ENCODE data around the gene NEUROD2. TPM values are rescaled to one million over a fixed set of nuclear protein-coding genes. Genes with fewer than 3 reads are reported as not detected.

NEUROD2 gene
- total RNA-seq, 1 donor from 2014 or later: not detected

- TF ChIP-seq, protein P1, sequence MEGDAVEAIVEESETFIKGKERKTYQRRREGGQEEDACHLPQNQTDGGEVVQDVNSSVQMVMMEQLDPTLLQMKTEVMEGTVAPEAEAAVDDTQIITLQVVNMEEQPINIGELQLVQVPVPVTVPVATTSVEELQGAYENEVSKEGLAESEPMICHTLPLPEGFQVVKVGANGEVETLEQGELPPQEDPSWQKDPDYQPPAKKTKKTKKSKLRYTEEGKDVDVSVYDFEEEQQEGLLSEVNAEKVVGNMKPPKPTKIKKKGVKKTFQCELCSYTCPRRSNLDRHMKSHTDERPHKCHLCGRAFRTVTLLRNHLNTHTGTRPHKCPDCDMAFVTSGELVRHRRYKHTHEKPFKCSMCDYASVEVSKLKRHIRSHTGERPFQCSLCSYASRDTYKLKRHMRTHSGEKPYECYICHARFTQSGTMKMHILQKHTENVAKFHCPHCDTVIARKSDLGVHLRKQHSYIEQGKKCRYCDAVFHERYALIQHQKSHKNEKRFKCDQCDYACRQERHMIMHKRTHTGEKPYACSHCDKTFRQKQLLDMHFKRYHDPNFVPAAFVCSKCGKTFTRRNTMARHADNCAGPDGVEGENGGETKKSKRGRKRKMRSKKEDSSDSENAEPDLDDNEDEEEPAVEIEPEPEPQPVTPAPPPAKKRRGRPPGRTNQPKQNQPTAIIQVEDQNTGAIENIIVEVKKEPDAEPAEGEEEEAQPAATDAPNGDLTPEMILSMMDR (IDR thresholded peaks at IDR 0.05; ENCODE audit: insufficient read depth, low read length, poor library complexity, severe bottlenecking): no peak
- H3K36me3 ChIP-seq (ENCODE audit: control insufficient read depth, insufficient read depth, low read length): no peaks in the 10 kb centered on the region
- no peak overlapping the region for H3K4me3 ChIP-seq (ENCODE audit: low read depth, low read length)
- peaks cover 61% of the 10 kb centered on the region for H3K27me3 ChIP-seq (ENCODE audit: control insufficient read depth, insufficient read depth, low read length)
- DNase-seq (ENCODE audit: low read depth): no peak
These were observed 7.7 kb upstream of the NEUROD2 start for GRCh38 chr17:39615434-39615833.

DNA sequence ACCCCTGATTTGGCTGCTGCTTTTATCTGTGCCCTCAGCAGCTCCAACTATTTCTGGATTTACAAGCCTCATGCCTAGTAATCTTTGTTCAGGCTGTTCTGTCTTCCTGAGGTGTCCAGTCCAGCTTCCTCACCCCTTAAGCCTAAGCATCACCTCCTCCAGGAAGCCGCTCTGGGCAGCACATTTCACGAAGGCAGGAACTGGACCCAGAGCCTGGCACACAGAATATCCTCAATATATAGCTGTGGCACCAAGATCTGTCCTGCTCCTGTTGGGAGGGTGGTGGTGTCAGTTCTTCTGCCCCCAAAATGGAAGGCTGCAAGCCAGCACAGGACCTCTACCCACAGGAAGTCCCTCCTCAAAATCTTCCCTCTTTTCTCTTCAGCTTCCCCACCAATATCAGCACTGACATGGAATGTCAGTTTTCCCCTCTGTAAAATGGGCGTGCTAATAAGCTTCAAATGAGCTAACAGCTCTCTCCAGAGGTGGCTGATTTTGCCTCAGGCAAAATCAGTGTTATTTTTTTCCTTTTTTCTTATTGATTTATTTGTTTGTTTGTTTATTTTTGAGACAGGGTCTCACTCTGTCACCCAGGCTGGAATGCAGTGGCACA, 6.9 kb upstream of the NEUROD2 start:
- no peaks in the 10 kb centered on the region for H3K36me3 ChIP-seq (ENCODE audit: control insufficient read depth, insufficient read depth, low read length)
- DNase-seq (ENCODE audit: low read depth): no peak
- peaks cover 61% of the 10 kb centered on the region for H3K27me3 ChIP-seq (ENCODE audit: control insufficient read depth, insufficient read depth, low read length)
- no peak overlapping the region for H3K4me3 ChIP-seq (ENCODE audit: low read depth, low read length)
- TF ChIP-seq, protein P1 (IDR thresholded peaks at IDR 0.05; ENCODE audit: insufficient read depth, low read length, poor library complexity, severe bottlenecking): no peak

- no peaks in the 10 kb centered on the region for H3K36me3 ChIP-seq (ENCODE audit: control insufficient read depth, insufficient read depth, low read length)
- no peak for DNase-seq (ENCODE audit: low read depth)
- H3K27me3 ChIP-seq (ENCODE audit: control insufficient read depth, insufficient read depth, low read length): peaks cover 65% of the 10 kb centered on the region
- TF ChIP-seq, protein P1 (IDR thresholded peaks at IDR 0.05; ENCODE audit: insufficient read depth, low read length, poor library complexity, severe bottlenecking): no peak
- no peak overlapping the region for H3K4me3 ChIP-seq (ENCODE audit: low read depth, low read length)
These were observed 5.3 kb upstream of the NEUROD2 start for GRCh38 chr17:39612935-39613464.

GRCh38 chr17:39612291-39612894, 4.7 kb upstream of the NEUROD2 start:
- peaks cover 69% of the 10 kb centered on the region for H3K27me3 ChIP-seq (ENCODE audit: control insufficient read depth, insufficient read depth, low read length)

DNA sequence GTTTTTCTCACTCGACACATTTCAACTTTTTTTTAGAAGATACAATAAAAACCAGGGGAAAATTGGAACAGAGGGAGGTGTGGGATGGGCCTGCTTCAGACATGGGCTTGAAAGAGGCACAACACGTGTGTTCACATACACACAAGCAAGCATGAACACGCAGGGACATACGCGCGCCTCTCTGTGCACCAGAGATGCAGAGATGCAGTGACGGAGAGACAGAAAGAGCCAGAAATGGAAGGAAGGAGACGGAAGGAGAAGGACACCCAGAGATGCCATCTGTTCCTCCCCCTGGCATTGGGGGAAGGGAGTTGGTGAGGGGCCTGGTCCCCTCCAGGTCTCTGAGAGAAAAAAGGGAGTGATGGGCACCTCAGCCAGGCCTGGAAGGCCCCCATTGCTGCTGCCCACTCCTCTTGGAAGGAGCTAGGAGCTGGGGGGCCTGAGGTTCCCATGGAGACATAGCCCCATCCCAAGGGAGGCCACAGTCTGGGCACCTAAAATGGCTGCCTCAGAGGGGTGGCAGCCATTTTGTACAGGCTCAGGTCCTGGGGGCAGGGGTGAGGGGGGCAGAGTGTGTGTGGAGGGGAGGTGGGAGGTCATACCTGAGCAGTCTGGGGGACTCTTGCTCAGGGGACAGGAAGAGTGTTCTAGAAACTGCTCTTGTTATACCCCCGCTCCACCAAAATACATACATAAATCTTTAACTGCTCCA, 3.8 kb upstream of the NEUROD2 start:
- H3K27me3 ChIP-seq (ENCODE audit: control insufficient read depth, insufficient read depth, low read length): peaks cover 71% of the 10 kb centered on the region
- no peak for DNase-seq (ENCODE audit: low read depth)
- H3K4me3 ChIP-seq (ENCODE audit: low read depth, low read length): no peak overlapping the region
- H3K36me3 ChIP-seq (ENCODE audit: control insufficient read depth, insufficient read depth, low read length): no peaks in the 10 kb centered on the region
- TF ChIP-seq, protein P1 (IDR thresholded peaks at IDR 0.05; ENCODE audit: insufficient read depth, low read length, poor library complexity, severe bottlenecking): no peak

More at GRCh38 chr17:39612291-39612894, 4.7 kb upstream of the NEUROD2 start:
- TF ChIP-seq, protein P1 (IDR thresholded peaks at IDR 0.05; ENCODE audit: insufficient read depth, low read length, poor library complexity, severe bottlenecking): no peak
- no peaks in the 10 kb centered on the region for H3K36me3 ChIP-seq (ENCODE audit: control insufficient read depth, insufficient read depth, low read length)
- no peak for DNase-seq (ENCODE audit: low read depth)
- no peak overlapping the region for H3K4me3 ChIP-seq (ENCODE audit: low read depth, low read length)
